ENCODE data around the gene SIPA1L3. TPM values are rescaled to one million over a fixed set of nuclear protein-coding genes. Genes with fewer than 3 reads are reported as not detected.

The SIPA1L3 gene
- total and polyA plus RNA-seq, 9 of the 15 experiments (the other 6 are each of a cell fraction or from before 2014, with no cell fraction given) = 0.01 to 6.1 (median 2.5) TPM

DNA sequence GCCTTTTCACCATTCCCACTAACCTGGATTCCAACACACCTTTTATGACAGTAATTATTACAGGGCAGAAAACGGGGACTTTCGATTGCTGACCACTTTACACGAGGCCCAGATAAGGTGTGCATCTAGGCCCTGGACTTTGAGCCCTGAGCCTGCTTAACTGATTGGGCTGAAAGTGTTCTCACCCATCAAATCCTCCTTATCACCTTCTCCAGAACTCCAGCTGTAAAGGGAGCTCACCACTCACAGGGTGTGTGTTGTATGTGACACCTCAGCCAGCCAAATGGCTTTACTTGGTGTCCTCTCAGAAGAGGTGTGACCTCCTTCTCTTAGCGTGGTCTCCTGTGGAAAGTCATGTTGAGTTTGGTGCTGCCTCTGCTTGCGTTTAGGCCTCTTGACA is 36.5 kb downstream of the SIPA1L3 start (continued):
- TF ChIP-seq, protein P1, sequence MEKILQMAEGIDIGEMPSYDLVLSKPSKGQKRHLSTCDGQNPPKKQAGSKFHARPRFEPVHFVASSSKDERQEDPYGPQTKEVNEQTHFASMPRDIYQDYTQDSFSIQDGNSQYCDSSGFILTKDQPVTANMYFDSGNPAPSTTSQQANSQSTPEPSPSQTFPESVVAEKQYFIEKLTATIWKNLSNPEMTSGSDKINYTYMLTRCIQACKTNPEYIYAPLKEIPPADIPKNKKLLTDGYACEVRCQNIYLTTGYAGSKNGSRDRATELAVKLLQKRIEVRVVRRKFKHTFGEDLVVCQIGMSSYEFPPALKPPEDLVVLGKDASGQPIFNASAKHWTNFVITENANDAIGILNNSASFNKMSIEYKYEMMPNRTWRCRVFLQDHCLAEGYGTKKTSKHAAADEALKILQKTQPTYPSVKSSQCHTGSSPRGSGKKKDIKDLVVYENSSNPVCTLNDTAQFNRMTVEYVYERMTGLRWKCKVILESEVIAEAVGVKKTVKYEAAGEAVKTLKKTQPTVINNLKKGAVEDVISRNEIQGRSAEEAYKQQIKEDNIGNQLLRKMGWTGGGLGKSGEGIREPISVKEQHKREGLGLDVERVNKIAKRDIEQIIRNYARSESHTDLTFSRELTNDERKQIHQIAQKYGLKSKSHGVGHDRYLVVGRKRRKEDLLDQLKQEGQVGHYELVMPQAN (IDR thresholded peaks at IDR 0.05; ENCODE audit: borderline replicate concordance) = no peak
- no peak for TF ChIP-seq GABPB2 (CRISPR knock-in tag; conservative IDR thresholded peaks at IDR 0.05)
- TF ChIP-seq SIN3B (IDR thresholded peaks at IDR 0.05; ENCODE audit: low read depth) = no peak
- no peak for TF ChIP-seq FOXJ2 (tag; IDR thresholded peaks at IDR 0.05)
- TF ChIP-seq SAFB (IDR thresholded peaks at IDR 0.05; ENCODE audit: borderline replicate concordance, low read depth, low read length) = no peak
- no peak for TF ChIP-seq MIER1 (IDR thresholded peaks at IDR 0.05; ENCODE audit: low read depth)
- no peak for TF ChIP-seq EP400 (IDR thresholded peaks at IDR 0.05)
- no peak for TF ChIP-seq SRSF3 (IDR thresholded peaks at IDR 0.05; ENCODE audit: insufficient read depth, low read length)
- TF ChIP-seq TOE1 (IDR thresholded peaks at IDR 0.05; ENCODE audit: borderline replicate concordance) = no peak
- no peak for TF ChIP-seq TOE1 (CRISPR knock-in tag; IDR thresholded peaks at IDR 0.05; ENCODE audit: borderline replicate concordance, low read depth)
- TF ChIP-seq, protein P2, sequence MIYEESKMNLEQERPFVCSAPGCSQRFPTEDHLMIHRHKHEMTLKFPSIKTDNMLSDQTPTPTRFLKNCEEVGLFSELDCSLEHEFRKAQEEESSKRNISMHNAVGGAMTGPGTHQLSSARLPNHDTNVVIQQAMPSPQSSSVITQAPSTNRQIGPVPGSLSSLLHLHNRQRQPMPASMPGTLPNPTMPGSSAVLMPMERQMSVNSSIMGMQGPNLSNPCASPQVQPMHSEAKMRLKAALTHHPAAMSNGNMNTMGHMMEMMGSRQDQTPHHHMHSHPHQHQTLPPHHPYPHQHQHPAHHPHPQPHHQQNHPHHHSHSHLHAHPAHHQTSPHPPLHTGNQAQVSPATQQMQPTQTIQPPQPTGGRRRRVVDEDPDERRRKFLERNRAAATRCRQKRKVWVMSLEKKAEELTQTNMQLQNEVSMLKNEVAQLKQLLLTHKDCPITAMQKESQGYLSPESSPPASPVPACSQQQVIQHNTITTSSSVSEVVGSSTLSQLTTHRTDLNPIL (CRISPR knock-in tag; IDR thresholded peaks at IDR 0.05) = no peak
- no peak for TF ChIP-seq ZNF57 (CRISPR knock-in tag; IDR thresholded peaks at IDR 0.05)
- no peak for TF ChIP-seq CC2D1A (IDR thresholded peaks at IDR 0.05)
- TF ChIP-seq RBM15 (IDR thresholded peaks at IDR 0.05; ENCODE audit: insufficient read depth, low read length) = no peak
- TF ChIP-seq, protein P3, sequence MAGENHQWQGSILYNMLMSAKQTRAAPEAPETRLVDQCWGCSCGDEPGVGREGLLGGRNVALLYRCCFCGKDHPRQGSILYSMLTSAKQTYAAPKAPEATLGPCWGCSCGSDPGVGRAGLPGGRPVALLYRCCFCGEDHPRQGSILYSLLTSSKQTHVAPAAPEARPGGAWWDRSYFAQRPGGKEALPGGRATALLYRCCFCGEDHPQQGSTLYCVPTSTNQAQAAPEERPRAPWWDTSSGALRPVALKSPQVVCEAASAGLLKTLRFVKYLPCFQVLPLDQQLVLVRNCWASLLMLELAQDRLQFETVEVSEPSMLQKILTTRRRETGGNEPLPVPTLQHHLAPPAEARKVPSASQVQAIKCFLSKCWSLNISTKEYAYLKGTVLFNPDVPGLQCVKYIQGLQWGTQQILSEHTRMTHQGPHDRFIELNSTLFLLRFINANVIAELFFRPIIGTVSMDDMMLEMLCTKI (IDR thresholded peaks at IDR 0.05; ENCODE audit: partially characterized antibody) = no peak
- no peak for TF ChIP-seq ZNF830 (CRISPR knock-in tag; IDR thresholded peaks at IDR 0.05)
- TF ChIP-seq MEF2D (tag; conservative IDR thresholded peaks at IDR 0.05; ENCODE audit: low read depth) = no peak
- peak; percentile 86 for TF ChIP-seq GATA2 (CRISPR knock-in tag; IDR thresholded peaks at IDR 0.05)
- TF ChIP-seq FIP1L1 (IDR thresholded peaks at IDR 0.05; ENCODE audit: low read depth, low read length, poor library complexity, severe bottlenecking) = no peak
- TF ChIP-seq, protein P4, sequence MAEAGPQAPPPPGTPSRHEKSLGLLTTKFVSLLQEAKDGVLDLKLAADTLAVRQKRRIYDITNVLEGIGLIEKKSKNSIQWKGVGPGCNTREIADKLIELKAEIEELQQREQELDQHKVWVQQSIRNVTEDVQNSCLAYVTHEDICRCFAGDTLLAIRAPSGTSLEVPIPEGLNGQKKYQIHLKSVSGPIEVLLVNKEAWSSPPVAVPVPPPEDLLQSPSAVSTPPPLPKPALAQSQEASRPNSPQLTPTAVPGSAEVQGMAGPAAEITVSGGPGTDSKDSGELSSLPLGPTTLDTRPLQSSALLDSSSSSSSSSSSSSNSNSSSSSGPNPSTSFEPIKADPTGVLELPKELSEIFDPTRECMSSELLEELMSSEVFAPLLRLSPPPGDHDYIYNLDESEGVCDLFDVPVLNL (CRISPR knock-in tag; IDR thresholded peaks at IDR 0.05; ENCODE audit: low read depth) = no peak
- TF ChIP-seq HDAC6 (IDR thresholded peaks at IDR 0.05; ENCODE audit: low read depth, low read length) = no peak
- TF ChIP-seq, protein P5, sequence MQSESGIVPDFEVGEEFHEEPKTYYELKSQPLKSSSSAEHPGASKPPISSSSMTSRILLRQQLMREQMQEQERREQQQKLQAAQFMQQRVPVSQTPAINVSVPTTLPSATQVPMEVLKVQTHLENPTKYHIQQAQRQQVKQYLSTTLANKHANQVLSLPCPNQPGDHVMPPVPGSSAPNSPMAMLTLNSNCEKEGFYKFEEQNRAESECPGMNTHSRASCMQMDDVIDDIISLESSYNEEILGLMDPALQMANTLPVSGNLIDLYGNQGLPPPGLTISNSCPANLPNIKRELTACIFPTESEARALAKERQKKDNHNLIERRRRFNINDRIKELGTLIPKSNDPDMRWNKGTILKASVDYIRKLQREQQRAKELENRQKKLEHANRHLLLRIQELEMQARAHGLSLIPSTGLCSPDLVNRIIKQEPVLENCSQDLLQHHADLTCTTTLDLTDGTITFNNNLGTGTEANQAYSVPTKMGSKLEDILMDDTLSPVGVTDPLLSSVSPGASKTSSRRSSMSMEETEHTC (IDR thresholded peaks at IDR 0.05) = no peak
- no peak for TF ChIP-seq SLC30A9 (CRISPR knock-in tag; IDR thresholded peaks at IDR 0.05)

Measured in K562 (cell line).